Thyroid gland (tissue), 4 donors: ENCODE results near the gene VMP1.

Experiments
- CTCF ChIP-seq, 6 experiments: fragments of 200-600 bp in 3 of 6; fragments of 450-650 bp in 3 of 6; sonication (generic) in 3 of 6; IDR thresholded peaks; one replicate each; pipeline ENCODE4 v1.5.1; 2016 to 2019; ENCODE audit warnings: antibody characterized with exemption in 6 of 6, mild to moderate bottlenecking in 2 of 6, inconsistent platforms in 1 of 6, moderate library complexity in 1 of 6
- POLR2A ChIP-seq, 2 donors: fragments of 450-650 bp; IDR thresholded peaks; one replicate each; pipeline ENCODE4 v1.6.1; 2017; ENCODE audit warnings: antibody characterized with exemption in 2 of 2, mild to moderate bottlenecking in 2 of 2, moderate library complexity in 1 of 2

- no peak for TF ChIP-seq CTCF (IDR thresholded peaks at IDR 0.05)
- TF ChIP-seq POLR2A (IDR thresholded peaks at IDR 0.05): no peak
Observed at GRCh38 chr17:59779521-59779920, 72.1 kb downstream of the VMP1 start.
